Measurements from ENCODE around the gene APH1B.

DNA sequence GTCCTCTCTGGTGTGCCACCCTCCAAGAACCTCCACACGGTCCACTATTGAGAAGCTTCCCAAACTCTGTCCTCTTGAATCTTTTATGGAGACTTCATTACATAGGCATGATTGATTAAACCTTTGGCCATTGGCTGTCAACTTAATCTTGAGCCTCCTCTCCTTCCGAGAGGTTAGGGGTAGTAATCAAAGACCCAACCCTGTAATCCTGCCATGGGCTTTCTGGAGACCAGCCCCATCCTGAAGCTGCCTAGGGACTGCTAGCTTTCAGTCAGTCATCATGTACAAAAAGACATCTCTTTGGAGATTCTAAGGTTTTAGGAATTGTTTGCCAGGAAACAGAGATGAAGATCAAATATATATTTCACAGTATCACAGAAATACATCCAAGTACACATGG is 37.0 kb downstream of the APH1B start:
- TF ChIP-seq, protein P1, sequence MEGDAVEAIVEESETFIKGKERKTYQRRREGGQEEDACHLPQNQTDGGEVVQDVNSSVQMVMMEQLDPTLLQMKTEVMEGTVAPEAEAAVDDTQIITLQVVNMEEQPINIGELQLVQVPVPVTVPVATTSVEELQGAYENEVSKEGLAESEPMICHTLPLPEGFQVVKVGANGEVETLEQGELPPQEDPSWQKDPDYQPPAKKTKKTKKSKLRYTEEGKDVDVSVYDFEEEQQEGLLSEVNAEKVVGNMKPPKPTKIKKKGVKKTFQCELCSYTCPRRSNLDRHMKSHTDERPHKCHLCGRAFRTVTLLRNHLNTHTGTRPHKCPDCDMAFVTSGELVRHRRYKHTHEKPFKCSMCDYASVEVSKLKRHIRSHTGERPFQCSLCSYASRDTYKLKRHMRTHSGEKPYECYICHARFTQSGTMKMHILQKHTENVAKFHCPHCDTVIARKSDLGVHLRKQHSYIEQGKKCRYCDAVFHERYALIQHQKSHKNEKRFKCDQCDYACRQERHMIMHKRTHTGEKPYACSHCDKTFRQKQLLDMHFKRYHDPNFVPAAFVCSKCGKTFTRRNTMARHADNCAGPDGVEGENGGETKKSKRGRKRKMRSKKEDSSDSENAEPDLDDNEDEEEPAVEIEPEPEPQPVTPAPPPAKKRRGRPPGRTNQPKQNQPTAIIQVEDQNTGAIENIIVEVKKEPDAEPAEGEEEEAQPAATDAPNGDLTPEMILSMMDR (IDR thresholded peaks at IDR 0.05): no peak
- TF ChIP-seq POLR2A (IDR thresholded peaks at IDR 0.05): no peak

Data from thyroid gland (tissue), 4 donors.